Esophagus muscularis mucosa (tissue), 4 donors: ENCODE data around the gene NFATC1.

ENCODE experiments used
- CTCF ChIP-seq, 3 experiments: fragments of 200-600 bp in 2 of 3; fragments of 450-650 bp in 1 of 3; sonication (generic) in 2 of 3; IDR thresholded peaks; one replicate each; pipeline ENCODE4 v1.5.1; 2017 to 2019; ENCODE audit warnings: antibody characterized with exemption in 3 of 3, mild to moderate bottlenecking in 2 of 3, moderate library complexity in 1 of 3
- EP300 ChIP-seq: sonication (generic); formaldehyde crosslinking; IDR thresholded peaks from one replicate; pipeline ENCODE4 v1.6.1; 2017; ENCODE audit warnings: antibody characterized with exemption
- POLR2A ChIP-seq: fragments of 450-650 bp; IDR thresholded peaks from one replicate; pipeline ENCODE4 v1.6.1; 2017; ENCODE audit warnings: antibody characterized with exemption, moderate library complexity, mild to moderate bottlenecking, low read depth

- TF ChIP-seq CTCF (IDR thresholded peaks at IDR 0.05) (no peak), POLR2A (no peak), EP300 (no peak)
Measured at GRCh38 chr18:79426376-79427300, 30.9 kb downstream of the NFATC1 start.
